NCI-H2081 treated with DMSO at 0.1 percent for 48 hours (cell line): ENCODE data around the gene EEF1AKMT2.

ENCODE experiments used
- DNase-seq: peaks from one replicate; lab custom pipeline; 2025; lab: John Stamatoyannopoulos, UW

The EEF1AKMT2 gene

DNA sequence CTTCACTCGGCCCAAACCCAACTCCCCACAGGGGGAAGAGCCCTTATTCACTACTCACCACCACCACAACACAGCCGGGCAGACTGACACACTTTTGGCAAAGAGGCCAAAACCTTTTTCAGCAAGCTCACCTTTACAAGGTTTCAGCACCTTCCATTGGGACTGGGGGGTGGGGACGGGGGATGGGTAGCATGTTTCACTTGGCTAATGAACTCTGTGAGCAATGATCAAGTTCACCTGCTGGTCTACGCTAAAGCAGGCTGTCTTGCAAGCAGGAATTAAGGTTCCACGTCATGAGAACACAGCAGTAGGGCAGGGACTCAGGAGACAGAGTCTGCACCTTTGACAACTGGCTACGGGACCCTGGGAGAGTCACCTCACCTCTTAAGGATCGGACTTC is 54.5 kb downstream of the EEF1AKMT2 start:
- no peak for DNase-seq

DNA sequence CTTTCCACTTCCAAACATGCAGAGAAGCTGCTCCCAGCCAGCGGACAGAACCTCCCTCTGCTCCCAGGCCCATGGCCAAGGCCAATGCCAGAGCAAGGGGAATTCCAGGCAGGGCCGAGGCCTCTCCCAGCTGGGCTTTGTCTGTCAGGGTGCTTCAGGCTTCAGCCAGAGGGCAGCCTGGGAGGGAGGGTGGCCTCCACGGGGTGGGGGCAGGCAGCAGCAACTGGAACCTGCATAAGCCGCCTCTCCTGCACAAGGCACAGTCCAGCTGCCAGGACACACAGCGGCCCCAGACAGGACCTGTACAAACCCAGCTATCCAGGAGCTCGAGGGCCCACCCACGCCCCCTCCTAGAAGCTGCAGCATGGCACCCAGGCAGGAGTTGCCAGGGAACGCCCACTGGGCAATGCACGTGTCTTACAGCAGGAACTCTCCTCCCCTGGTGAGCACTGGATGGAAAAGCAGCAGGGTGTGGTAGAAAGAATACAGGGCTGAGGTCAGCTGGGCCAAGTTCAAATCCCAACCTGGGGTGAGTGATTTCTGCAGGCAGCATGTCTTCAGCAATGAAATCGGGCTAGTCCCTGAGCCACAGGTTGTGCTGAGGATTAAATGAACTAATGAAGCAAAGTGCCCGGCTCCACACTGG is 55.1 kb downstream of the EEF1AKMT2 start:
- no peak for DNase-seq

DNA sequence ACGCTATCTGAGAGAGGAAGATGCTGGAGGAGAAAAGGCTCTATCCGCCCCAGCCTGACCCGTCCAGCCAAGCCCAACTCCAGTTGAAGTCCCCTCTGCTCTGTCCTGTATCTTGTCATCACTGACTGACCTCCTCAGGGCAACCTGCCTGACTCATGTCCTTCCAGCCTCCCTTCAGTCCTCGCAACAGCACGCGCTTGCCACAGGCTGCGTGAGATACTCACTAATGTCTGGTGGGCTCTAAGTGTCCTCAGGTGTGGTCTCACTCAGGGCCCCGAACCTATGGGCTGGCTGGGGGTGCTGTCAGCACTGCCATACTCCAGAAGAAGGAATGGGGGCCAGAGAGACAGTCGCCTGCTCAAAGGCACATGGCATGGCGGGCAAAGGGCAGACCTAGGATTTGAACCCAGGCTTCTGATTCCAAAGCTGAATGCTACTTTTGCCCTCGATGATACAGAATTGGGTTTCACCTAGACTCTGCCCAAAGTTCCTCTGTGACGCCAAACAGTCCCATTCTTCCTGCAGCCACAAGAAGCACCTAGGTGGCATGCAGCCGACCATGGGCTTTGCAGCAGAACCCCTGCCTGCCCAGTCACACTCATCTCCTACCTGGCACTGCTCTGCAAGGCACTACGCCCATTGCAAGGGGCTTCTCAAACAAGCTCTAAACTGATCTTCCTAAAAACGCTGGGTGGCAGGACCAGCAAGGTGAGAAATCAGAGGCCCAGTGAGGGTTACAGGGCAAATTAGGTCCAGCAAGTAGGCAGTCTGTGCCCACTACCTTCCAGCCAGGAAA is 56.0 kb downstream of the EEF1AKMT2 start:
- no peak for DNase-seq

DNA sequence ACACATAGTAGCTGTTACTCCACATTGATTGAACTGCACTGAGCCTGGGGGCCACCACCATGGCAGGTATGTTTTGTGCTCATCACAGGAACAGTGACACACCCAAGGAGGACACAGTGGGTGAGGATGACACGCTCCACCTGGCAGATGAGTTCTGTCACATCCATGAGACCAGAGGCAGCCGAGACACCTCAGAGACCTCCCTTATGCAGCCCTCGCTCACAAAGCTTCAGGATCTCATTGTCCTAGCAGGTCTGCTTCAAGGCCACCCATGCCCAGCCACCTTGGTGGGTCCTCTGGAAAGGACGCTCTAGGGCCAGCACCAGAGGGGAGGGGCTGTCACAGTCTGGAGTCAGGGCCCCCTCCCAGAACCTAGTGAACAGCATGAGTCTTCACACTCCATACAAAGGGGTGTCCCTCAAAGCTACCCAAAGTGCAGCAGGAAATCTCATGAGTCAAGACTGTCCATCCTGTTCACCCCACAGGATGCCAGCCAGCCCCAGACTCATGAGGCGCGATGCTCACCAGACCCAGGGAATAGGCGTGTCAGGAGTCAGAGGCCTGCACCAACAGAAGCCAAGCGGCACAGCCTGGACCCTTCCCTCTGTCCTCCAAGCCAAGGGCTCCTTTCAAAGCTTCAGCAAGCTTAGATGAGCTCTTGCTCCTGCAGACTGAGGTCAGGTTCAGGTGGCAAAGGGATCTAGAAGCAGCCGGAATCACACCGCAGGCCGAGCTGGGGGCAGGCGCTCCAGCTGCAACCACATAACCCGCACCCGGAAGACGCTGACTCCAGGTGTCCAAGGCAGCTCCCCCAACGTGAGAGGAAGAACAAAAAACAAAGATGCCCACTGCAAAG is 57.1 kb downstream of the EEF1AKMT2 start:
- DNase-seq: no peak

DNA sequence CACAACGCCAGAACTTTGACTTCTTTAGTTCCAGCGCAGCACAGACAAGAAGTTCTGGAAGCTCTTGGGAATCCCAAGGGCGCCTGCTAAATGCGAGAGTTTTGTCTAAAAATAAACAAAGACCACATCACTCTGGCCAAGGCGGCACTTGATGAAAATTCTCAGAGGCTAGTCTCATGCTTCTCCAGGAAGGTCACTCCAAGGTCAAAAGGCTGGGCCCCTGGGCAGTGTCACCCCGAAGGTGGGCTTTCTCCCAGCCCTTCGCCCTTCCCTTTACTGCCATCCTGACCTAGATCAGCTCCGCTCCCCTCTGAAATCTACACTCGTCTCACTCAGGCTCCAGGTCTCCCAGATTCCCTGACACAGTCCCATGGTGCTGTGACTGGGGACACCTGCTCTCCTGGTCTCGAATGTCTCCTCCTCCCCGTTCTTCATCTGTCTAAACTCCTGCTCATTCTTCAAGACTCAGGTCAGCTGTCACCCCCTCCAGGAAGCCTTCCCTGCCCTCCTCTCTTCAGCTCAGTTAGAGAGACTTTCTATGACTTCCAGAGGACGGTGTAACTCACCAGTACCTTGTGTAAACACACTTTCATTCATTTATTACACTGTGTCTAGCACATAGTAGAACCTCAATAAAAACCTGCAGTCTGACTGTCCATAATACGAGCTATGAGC is 58.0 kb downstream of the EEF1AKMT2 start:
- no peak for DNase-seq

DNA sequence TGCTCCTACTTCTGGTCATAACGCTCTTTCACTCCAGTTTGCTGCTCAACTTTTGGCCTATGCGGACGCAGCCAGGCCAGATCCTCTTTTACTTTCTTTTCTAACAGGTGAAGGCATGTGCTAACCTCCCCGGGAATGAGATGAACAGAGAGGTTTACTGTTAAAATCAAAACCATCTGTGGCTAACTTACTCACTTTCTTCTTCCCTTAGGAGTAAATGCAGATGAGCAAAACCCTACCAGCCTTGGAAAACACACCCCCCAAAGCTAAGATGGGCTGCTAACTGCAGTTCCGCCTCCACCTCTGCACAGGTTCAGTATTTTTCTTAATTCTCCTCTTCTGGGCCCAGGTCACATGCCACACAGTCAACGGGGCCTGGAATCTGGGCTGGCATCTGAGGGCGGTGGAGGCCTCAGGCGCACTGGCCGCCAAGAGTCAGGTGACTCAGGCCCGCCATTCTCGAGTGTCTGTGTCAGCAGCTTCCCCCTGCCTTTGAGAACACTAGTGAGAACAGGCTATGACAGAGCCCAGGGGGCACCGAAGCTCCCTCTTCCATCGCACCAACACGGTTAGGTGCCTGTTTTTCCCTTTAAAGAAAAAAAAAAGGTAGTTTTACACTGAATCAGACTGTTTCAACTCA is 58.6 kb downstream of the EEF1AKMT2 start:
- DNase-seq: no peak

DNA sequence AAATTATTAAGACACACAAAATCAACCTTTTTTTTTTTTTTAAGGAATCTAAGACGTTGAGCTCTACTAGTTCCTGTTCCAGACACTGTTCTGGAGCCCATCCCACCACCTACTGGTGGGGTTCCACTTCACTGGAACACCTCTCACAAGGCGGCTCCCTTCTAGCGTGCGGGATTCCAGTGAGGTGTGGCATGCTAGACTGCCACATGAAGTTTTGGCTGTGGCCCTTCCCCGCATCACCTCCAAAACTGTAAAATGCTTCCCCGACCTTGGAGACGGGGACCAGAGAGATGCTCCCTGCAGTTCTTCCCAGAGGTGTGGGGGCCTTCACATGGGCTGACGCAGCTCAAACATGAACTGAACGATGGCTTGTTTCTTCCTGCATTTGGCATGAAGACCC is 60.1 kb downstream of the EEF1AKMT2 start:
- DNase-seq: no peak

DNA sequence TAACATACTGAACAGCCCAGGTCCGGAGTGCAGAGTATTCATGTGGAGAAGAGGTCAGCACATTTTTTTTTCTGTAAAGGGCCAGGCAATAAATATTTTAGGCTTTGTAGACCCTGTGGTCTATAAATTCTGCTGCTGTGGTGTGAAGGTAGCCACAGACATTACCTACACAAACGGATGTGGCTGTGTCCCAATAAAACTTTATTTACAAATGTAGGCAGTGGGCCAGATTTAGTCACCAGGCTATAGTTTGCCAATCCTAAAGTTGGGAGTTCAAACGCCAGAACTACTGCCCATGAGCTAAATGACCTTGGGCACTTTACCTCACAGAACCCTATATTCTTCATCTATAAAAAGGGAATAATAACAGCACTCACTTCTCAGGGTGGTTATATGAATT is 60.9 kb downstream of the EEF1AKMT2 start:
- DNase-seq: no peak

DNA sequence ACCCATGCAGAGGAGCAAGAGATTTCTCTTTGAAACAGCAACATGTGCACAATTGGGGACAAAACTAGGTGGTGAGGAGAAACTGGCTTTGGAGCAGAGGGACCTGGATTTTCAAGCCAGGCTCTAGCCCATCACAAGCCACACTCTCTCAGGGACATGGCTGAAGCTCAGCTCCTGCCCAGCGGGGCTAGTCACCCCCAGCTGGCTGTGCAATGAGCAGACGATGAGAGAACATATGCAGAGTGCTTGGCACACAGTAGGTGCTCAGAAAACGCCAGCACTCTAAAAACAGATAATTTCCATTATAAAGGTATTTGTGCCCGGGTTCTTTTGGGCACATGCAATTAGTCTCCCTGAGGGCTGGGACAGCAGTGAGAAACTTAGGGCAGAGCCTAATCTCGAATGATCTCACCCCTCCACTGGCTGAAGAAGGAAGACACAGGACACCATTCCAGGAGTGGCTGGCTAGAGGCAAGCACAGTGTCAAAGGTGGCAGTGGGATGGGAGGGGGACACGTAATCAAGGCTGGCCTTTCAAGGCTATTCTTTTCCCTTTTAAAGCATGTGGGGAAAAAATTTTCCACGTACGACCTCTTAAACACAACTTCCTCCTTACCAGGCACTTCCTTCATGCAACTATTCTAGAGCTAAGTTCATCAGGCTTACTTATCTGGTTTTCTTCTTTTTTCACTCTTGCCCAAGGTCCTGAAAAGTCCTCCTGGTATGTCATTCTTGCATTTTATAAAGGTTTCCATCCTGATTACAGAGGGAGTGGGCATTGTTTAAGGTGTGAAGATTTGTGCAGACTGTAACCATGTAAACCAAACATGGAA is 62.6 kb downstream of the EEF1AKMT2 start:
- DNase-seq: no peak

DNA sequence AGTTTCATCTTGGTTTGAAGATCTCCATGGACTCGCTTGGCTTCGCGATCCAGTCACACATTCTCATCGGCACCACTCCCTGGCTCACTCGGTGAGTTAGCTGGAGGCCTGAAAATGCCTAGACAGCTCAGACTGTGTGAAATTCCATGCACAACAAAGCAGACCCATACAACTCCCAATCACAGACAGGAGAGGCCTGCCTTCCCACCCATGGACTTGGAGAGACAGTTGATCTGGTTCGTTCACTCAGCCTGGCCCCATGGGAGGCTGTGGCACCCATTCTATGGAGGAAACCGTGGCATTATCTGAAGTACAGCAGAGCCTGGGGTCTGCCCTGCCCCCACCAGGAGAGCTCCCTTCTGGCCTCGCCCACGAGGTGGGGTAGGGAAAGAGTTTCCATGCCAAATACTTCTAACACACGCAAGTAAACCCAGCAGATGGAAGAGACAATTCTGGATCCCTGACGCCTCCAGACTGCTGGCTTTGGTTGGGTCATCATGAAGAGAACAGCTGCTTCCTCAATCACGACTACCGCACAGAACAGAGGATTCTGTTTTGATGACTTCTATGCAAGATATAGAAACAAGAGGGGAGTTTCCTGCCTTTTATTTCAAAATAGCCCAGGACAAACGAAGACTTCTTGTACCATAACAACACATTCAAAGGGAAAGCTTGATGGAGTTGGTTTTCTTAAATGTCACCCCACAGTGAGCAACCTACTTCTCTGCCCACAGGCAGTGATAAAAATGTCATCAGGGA is 63.4 kb downstream of the EEF1AKMT2 start:
- DNase-seq: no peak

DNA sequence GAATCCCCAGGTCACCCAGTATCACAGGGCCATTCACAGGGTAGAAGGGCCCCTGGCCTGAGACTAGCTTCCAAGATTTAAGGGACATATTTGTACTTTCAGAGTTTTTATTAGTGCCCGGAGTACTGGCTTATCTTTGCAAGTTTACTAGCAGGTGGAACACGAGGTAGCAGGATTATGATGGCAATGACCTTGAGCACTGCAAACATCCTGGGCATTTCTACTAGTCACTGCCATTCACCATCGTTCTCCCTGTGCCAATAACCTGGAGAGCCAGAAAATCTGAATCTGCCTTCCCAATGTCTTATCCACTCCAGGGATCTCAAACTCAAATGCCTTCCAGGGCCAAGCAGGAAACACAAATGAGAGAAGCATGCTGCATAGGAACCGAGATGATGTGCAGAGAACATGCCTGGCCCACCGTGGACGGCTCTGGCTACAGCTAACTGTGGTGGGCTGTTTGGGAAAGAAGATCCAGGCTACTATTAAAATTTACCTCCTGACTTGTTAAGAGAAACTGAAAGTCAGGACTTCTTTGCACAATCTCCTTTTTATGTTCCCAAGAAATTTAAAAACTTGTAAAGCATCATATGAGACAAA is 64.2 kb downstream of the EEF1AKMT2 start:
- no peak for DNase-seq

DNA sequence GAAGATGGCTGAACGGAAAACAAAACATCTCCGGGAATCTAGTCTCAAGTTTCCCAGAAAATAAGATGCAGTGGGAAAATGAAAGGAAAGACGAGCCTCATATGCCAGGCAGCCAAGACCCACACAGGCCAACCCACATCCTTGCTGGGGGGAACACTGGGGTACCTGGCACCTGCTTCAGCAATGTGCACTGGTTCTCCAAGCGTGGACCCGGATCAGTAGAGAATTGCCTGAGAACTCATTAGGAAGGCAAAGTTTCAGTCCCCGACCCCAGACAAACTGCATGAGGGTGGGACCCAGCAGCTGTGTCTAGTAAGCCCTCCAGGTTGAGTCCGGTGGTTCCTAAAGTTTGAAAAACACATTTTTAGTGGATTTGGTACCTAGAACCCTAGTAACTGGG is 65.9 kb downstream of the EEF1AKMT2 start:
- no peak for DNase-seq

DNA sequence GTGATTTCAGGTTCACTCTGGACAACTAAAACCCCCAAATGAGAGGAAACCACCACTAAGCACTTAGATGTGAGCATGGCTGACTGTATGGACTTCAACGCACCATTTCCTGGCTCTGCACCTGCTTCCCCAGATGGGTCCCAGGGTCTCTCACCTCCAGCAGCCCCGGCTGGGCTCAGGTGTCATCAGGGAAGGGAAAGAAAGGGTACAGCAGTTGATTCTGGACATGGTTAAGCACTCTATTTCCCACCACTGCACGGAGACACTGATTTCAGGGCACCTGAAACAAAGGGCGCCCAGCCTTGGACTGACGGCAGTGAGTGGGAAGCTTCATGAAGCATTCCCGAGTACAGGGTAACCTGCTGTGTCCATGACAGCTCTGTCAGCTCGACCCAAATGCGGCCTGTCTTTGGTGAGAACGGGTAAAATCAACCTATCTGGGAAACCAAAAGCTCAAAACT is 66.5 kb downstream of the EEF1AKMT2 start:
- DNase-seq: no peak

DNA sequence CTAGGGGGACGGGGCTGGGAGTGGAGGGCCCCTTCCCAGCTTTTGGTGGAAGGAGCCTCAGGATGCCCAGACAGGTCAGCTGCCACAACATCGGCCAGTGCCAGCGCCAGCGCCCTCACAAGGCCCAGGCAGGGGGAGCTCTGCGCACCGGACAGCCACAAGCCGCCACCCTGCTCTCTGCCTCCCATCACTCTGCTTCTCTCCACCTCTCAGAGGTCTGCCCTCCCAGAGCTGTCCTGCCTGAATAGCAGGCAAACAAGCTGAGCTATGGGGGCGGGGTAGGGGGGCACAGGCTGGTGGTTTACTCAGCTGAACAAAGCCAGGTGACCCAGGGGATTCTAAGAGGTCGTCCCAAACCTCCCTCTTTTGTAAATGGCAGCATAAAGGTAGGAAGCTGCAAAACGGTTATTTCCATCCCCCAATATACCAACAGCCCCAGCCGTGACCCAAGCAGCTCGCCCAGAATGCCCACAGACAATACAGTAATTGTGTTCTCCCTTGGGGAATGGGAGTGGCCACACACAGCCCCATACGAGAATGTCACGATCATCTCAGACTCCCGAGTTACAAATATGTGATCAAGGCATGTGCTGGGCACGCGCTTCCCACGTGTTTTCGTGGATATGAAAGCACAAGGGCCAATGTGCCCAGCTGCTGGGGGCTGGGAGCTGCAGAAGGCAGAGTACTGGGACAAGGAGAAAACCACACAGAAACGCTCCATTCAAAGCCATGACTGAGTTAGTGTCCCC is 67.2 kb downstream of the EEF1AKMT2 start:
- no peak for DNase-seq

DNA sequence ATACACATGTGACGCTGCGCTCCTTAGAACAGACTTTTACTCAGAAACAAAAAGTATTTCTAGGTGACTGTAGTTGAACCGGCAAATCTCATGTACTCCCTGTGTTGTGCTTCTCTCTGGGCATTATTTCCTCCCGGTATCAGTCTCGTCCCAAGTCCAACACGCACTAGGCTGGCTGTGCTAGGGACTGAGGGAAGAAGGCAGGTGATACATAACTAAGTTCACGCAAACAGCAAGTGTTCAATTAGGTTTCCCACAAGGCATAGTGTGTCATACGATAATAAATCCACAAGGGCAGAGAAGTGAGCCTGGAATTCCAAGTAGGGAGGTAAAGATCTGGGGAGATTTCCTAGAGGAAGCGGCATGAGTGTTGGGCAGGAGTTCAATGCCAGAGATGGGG is 67.9 kb downstream of the EEF1AKMT2 start:
- no peak for DNase-seq

DNA sequence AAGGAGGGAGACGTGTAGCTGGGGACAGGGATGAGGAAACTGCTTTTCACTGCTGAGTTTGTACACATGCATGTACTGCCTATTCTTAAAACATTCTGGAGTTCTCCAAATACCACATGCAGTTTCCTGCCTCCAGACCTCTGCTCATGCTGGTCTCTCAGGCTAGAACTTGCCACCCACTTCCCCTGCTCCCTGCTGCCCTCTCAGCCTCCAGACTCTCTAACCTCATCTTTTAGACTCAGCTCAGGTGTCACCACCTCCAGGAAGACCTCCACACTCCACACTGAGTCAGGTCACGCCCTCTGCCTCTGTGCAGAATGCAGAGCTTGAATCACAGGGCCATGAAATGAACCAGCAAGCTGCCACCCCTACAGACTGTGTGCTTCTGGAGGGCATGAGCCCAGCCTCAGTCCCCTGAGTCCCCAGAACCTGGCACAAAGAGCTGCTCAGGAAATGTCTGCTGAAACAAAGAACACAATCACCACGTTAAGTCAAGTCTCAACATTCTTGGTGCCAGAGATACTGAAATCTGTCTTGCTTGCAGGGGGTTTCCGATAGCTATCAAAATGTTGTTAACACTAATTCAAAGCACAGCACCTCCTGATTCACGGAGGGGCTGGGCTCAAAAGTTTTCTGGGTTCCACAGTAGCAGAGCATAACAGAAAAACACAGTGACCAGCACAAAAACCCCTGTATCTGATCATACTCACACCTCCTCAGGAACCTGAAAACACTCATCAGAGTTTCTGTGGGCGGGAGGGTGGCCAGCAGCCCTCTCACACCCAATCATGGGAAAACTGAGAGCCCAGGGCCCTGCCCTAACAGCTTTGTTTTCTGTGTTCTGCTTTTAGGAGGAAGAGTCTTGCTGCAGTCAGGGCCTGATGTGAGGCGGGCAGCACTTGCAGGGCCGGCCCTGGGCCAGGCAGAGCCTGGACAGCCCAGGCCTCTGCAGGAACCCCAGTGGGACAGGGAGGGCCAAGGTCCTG is 68.6 kb downstream of the EEF1AKMT2 start:
- no peak for DNase-seq

DNA sequence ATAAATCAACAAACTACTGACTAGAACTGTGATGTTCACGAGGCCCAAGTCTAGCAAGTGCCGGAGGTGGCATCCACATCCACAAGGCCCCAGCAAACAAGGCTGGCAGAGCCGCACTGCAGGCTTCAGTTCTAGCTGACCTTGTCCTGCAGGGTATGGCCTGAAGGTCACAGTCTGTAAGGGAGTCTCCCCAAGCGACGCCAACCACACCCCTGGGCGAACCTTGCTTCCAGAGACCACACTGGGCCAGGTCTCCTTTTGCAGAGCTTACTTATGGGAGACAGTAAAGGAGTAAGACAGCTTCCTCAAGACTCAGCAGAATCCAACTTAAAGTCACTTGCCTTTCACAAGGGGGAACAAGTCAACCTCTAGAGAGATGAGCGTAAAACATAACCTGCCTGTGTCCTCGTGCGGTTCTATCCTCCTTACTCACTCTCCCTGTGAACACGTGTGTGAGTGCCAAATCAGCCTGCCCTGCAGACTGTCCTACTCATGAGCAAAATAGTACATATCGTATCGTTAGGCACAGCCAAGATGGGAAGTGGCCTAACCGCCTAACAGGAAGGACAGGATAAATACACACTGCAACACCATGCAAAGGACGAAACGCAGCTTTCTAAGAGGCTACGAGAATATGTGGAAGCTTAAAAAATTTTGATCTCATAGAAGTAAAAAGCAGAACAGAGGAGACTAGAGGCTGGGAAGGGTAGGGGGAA is 70.2 kb downstream of the EEF1AKMT2 start:
- no peak for DNase-seq
